GM23338 (cell line): Measurements from ENCODE around the gene HPX. TPM values are rescaled to one million over a fixed set of nuclear protein-coding genes. Genes with fewer than 3 reads are reported as not detected.
A peak's percentile ranks its signal among the peaks of the same experiment; 100 is the strongest.

Experiments
- ATAC-seq: fragments of 200-7000 bp; cut with Tn5 transposase; 3 replicates; pipeline ENCODE4 v1.9.1; 2020
- DNase-seq: peaks from one replicate; pipeline ENCODE4 v3.0.0-alpha.2; 2015; ENCODE audit warnings: low spot score
- H2AFZ ChIP-seq: fragments of 200-600 bp; sonication (generic); 2 replicates; pipeline ENCODE4 v1.8.0; 2016; ENCODE audit warnings: antibody characterized with exemption, mild to moderate bottlenecking, moderate library complexity
- H3F3A ChIP-seq: fragments of 200-600 bp; sonication (generic); replicated peaks from 2 replicates; pipeline ENCODE4 v1.8.0; 2017; ENCODE audit warnings: antibody characterized with exemption, mixed run types, low read depth
- H3K27ac ChIP-seq: fragments of 200-600 bp; sonication (generic); 2 replicates; pipeline ENCODE4 v1.6.1; 2016; ENCODE audit warnings: low read depth
- H3K27me3 ChIP-seq: fragments of 200-600 bp; sonication (generic); 2 replicates; pipeline ENCODE4 v1.8.0; 2016; ENCODE audit warnings: mild to moderate bottlenecking, mixed run types, moderate library complexity; ENCODE audit not compliant: insufficient read depth
- H3K36me3 ChIP-seq: fragments of 200-600 bp; sonication (generic); 2 replicates; pipeline ENCODE4 v1.8.0; 2016; ENCODE audit warnings: mild to moderate bottlenecking; ENCODE audit not compliant: insufficient read depth
- H3K4me1 ChIP-seq: fragments of 200-600 bp; sonication (generic); 2 replicates; pipeline ENCODE4 v1.8.0; 2016; ENCODE audit warnings: mild to moderate bottlenecking, moderate library complexity; ENCODE audit not compliant: insufficient read depth
- H3K4me2 ChIP-seq: fragments of 200-600 bp; sonication (generic); 2 replicates; pipeline ENCODE4 v1.7.1; 2017; ENCODE audit warnings: mixed run types
- H3K4me3 ChIP-seq: fragments of 200-600 bp; sonication (generic); 2 replicates; pipeline ENCODE4 v1.6.1; 2016; ENCODE audit warnings: mixed run types
- H3K79me2 ChIP-seq: fragments of 200-600 bp; sonication (generic); replicated peaks from 2 replicates; pipeline ENCODE4 v1.8.0; 2017; ENCODE audit warnings: mild to moderate bottlenecking; ENCODE audit not compliant: insufficient read depth
- H3K9me2 ChIP-seq: fragments of 200-600 bp; sonication (generic); 2 replicates; pipeline ENCODE4 v1.8.0; 2017; ENCODE audit not compliant: insufficient read depth
- H4K20me1 ChIP-seq: fragments of 200-600 bp; sonication (generic); replicated peaks from 2 replicates; pipeline ENCODE4 v1.8.0; 2017; ENCODE audit warnings: mild to moderate bottlenecking; ENCODE audit not compliant: insufficient read depth
- H3K27ac Mint-ChIP-seq: 2 replicates; pipeline ENCODE4 v1.8.0; 2020; ENCODE audit warnings: inconsistent platforms, mild to moderate bottlenecking, moderate library complexity, mixed read lengths
- H3K27me3 Mint-ChIP-seq: 3 replicates; pipeline ENCODE4 v1.8.0; 2022; ENCODE audit warnings: low read depth, mild to moderate bottlenecking, moderate library complexity, mixed read lengths, inconsistent platforms; ENCODE audit not compliant: insufficient read depth, poor library complexity
- H3K36me3 Mint-ChIP-seq: 3 replicates; pipeline ENCODE4 v1.8.0; 2021; ENCODE audit warnings: low read depth, mild to moderate bottlenecking, inconsistent platforms, moderate library complexity, mixed read lengths
- H3K4me1 Mint-ChIP-seq: 3 replicates; pipeline ENCODE4 v1.8.0; 2020; ENCODE audit warnings: mild to moderate bottlenecking, inconsistent platforms, mixed read lengths
- H3K4me3 Mint-ChIP-seq: 3 replicates; pipeline ENCODE4 v1.8.0; 2021; ENCODE audit warnings: moderate library complexity, mild to moderate bottlenecking, inconsistent platforms, mixed read lengths
- H3K9me3 Mint-ChIP-seq: 3 replicates; pipeline ENCODE4 v1.8.0; 2020; ENCODE audit warnings: moderate library complexity, mild to moderate bottlenecking, inconsistent platforms, mixed read lengths
- CREB1 ChIP-seq: fragments of 250-450 bp; sonication (Bioruptor Pico); IDR thresholded peaks from 2 replicates; pipeline ENCODE4 v1.5.0; 2020; ENCODE audit warnings: low read depth, mild to moderate bottlenecking, moderate library complexity
- CTCF ChIP-seq, 2 experiments: fragments of 200-600 bp in 1 of 2; sonication (generic) in 1 of 2; conservative IDR thresholded peaks; 2 replicates each; pipeline versions ENCODE4 v1.5.1 to v1.6.1; 2016 to 2017; ENCODE audit warnings: antibody characterized with exemption in 2 of 2, low read depth in 2 of 2, mild to moderate bottlenecking in 2 of 2, moderate library complexity in 1 of 2
- EZH2phosphoT487 ChIP-seq: fragments of 200-600 bp; sonication (generic); IDR thresholded peaks from one replicate; pipeline ENCODE4 v1.8.1; 2018; ENCODE audit warnings: antibody characterized with exemption; ENCODE audit not compliant: unreplicated experiment
- NANOG ChIP-seq: IDR thresholded peaks from 2 replicates; pipeline ENCODE4 v1.6.1; 2016; ENCODE audit warnings: antibody characterized with exemption, borderline replicate concordance
- POLR2AphosphoS5 ChIP-seq: IDR thresholded peaks from 2 replicates; pipeline ENCODE4 v1.6.1; 2016; ENCODE audit warnings: antibody characterized with exemption, low read depth
- REST ChIP-seq: IDR thresholded peaks from one replicate; pipeline ENCODE4 v1.6.1; 2018; ENCODE audit warnings: antibody characterized with exemption; ENCODE audit not compliant: unreplicated experiment
- STAT1 ChIP-seq: IDR thresholded peaks from one replicate; pipeline ENCODE4 v1.6.1; 2016; ENCODE audit warnings: antibody characterized with exemption; ENCODE audit not compliant: unreplicated experiment
- ZNF114 ChIP-seq: fragments of 250-450 bp; sonication (Bioruptor Pico); IDR thresholded peaks from 2 replicates; pipeline ENCODE4 v1.5.0; 2020; ENCODE audit warnings: mild to moderate bottlenecking, moderate library complexity
- polyA plus RNA-seq: library from polyadenylated mRNA; unstranded; fragments of >200 nt; fragmentation: Nextera tagmentation; extraction: Ambion mirVana; gene quantifications from 2 replicates; pipeline ENCODE4 v1.2.1, GENCODE V29; 2016
- total RNA-seq: library from RNA; depleted of rRNA; stranded (reverse); fragments of >200 nt; shearing (Covaris generic); gene quantifications from 2 replicates; pipeline ENCODE4 v1.2.3, GENCODE V29; 2014

The HPX gene
- total and polyA plus RNA-seq, 2 experiments from 2014 or later, result 0.47 to 0.63 TPM

GRCh38 chr11:6476571-6476970 lies 35.8 kb upstream of the HPX start (continued):
- no peak for TF ChIP-seq ZNF114 (CRISPR knock-in tag)
- no peak for TF ChIP-seq REST
- TF ChIP-seq EZH2phosphoT487, result no peak
- TF ChIP-seq CTCF (conservative IDR thresholded peaks at IDR 0.05; ENCODE audit: low read depth in 2 of 2), result no peak
- no peak for TF ChIP-seq NANOG
- no peak for TF ChIP-seq POLR2AphosphoS5
- TF ChIP-seq STAT1, result no peak

- DNase-seq, result peak; percentile 83
- Mint-ChIP-seq H3K27me3 (peaks cover 18% of the 10 kb centered on the region), H3K36me3 (peaks cover 36% of the 10 kb centered on the region), H3K9me3 (no peaks in the 10 kb centered on the region; the same call in 2 of the 3 replicates), H3K4me1 (peaks cover 40% of the 10 kb centered on the region), H3K4me3 (no peak overlapping the region; the same call in 2 of the 3 replicates), H3K27ac (peak overlapping the region; percentile 40; the same call in 1 of the 2 replicates)
- H2AFZ ChIP-seq, result no peak overlapping the region
- peaks cover 4% of the 10 kb centered on the region for H4K20me1 ChIP-seq
- no peaks in the 10 kb centered on the region for H3K9me2 ChIP-seq
- H3K4me3 ChIP-seq, result no peak overlapping the region
- H3K27me3 ChIP-seq, result no peaks in the 10 kb centered on the region
- H3K4me1 ChIP-seq, result peaks cover 22% of the 10 kb centered on the region
- TF ChIP-seq CTCF (conservative IDR thresholded peaks at IDR 0.05; ENCODE audit: low read depth in 2 of 2) (peak; percentile 38 to 64; a peak in 3 of 4 replicates), CREB1 (no peak)
- H3F3A ChIP-seq, result 0 out of 2 replicates have a peak, but pooled peaks cover 15% of the 10 kb centered on the region
- peak overlapping the region; percentile 75; the same call in 1 of the 2 replicates for H3K27ac ChIP-seq
- H3K79me2 ChIP-seq, result peaks cover 17% of the 10 kb centered on the region
- no peak overlapping the region for H3K4me2 ChIP-seq
- peaks cover 4% of the 10 kb centered on the region; the same call in 1 of the 2 replicates for H3K36me3 ChIP-seq
- ATAC-seq, result peak; percentile 11
Measured at GRCh38 chr11:6475936-6476335, 35.1 kb upstream of the HPX start.
